HepG2 (cell line): Measurements from ENCODE around the gene ANKAR. TPM values are rescaled to one million over a fixed set of nuclear protein-coding genes. Genes with fewer than 3 reads are reported as not detected.

ENCODE experiments used
- ATAC-seq: fragments of 200-7000 bp; cut with Tn5 transposase; 3 replicates; pipeline ENCODE4 v1.9.1; 2020; ENCODE audit warnings: mild to moderate bottlenecking, moderate library complexity
- BruUV-seq: library from RNA; stranded (reverse); fragments of 400-500 nt; replicated peaks from 2 replicates; lab custom pipeline; 2021; lab: Mats Ljungman, UMichigan
- CTCF ChIA-PET: fragments of 300-600 bp; formaldehyde crosslinking; extraction: SDS; loops from one replicate; lab custom pipeline; 2021; ENCODE audit warnings: low total read pairs, inconsistent platforms, low intra/inter-chr PET ratio; lab: Yijun Ruan, JAX
- POLR2A ChIA-PET: fragments of 350-600 bp; sonication (Branson Sonifier 250); formaldehyde crosslinking; loops from one replicate; lab custom pipeline; 2020; ENCODE audit warnings: antibody characterized with exemption, inconsistent platforms; lab: Yijun Ruan, JAX
- DNase-seq: peaks from one replicate; pipeline ENCODE4 v3.0.0-alpha.2; 2015; ENCODE audit warnings: low spot score
- FAIRE-seq: peaks from 3 replicates; lab custom pipeline; 2011; peaks lifted over from hg19 to GRCh38; lab: Jason Lieb, UNC
- H2AFZ ChIP-seq: one replicate; pipeline ENCODE4 v1.6.1; 2011; ENCODE audit warnings: low read length, inconsistent platforms
- H3K27ac ChIP-seq: fragments of 300-600 bp; 3 replicates; pipeline ENCODE4 v1.8.0; 2011; ENCODE audit warnings: mixed run types, mild to moderate bottlenecking, mixed read lengths, low read length, inconsistent platforms; ENCODE audit not compliant: insufficient read depth; ENCODE audit errors: extremely low read length
- H3K27me3 ChIP-seq, 2 experiments: fragments of 200-600 bp in 1 of 2; 2 replicates in 1 of 2; 3 replicates in 1 of 2; pipeline versions ENCODE4 v1.6.0 to v1.8.0; 2011; ENCODE audit warnings: low read length in 2 of 2, mild to moderate bottlenecking in 2 of 2, moderate library complexity in 2 of 2, inconsistent platforms in 1 of 2; ENCODE audit not compliant: insufficient read depth in 2 of 2, control insufficient read depth in 1 of 2
- H3K36me3 ChIP-seq, 2 experiments: fragments of 200-600 bp in 1 of 2; replicated peaks in 1 of 2; 2 replicates in 1 of 2; 3 replicates in 1 of 2; pipeline versions ENCODE4 v1.5.1 to v1.8.0; 2011; ENCODE audit warnings: low read length in 2 of 2, inconsistent platforms in 1 of 2; ENCODE audit not compliant: insufficient read depth in 2 of 2, control insufficient read depth in 1 of 2
- H3K4me1 ChIP-seq: 2 replicates; pipeline ENCODE4 v1.5.1; 2012; ENCODE audit warnings: low read length, inconsistent platforms; ENCODE audit not compliant: insufficient read depth
- H3K4me2 ChIP-seq: 2 replicates; pipeline ENCODE4 v1.6.0; 2011; ENCODE audit warnings: low read depth, low read length, inconsistent platforms
- H3K4me3 ChIP-seq, 3 experiments: fragments of 200-600 bp in 1 of 3; sonication (generic), shearing (Covaris generic) in 1 of 3; replicated peaks in 1 of 3; 2 replicates each; pipeline ENCODE4 v1.5.1; 2011 to 2016; ENCODE audit warnings: low read length in 3 of 3, inconsistent platforms in 2 of 3, low read depth in 2 of 3, mild to moderate bottlenecking in 2 of 3, control low read depth in 1 of 3, mixed read lengths in 1 of 3; ENCODE audit not compliant: insufficient read depth in 1 of 3
- H3K79me2 ChIP-seq: one replicate; pipeline ENCODE4 v1.6.1; 2011; ENCODE audit warnings: low read length, inconsistent platforms; ENCODE audit not compliant: insufficient read depth
- H3K9ac ChIP-seq: 2 replicates; pipeline ENCODE4 v1.6.0; 2011; ENCODE audit warnings: mild to moderate bottlenecking, low read depth, low read length, inconsistent platforms; ENCODE audit not compliant: insufficient read depth
- H3K9me3 ChIP-seq: 2 replicates; pipeline ENCODE4 v1.5.1; 2012; ENCODE audit warnings: mild to moderate bottlenecking, low read length
- H4K20me1 ChIP-seq: 2 replicates; pipeline ENCODE4 v1.6.0; 2011; ENCODE audit warnings: inconsistent platforms, mild to moderate bottlenecking, low read length, moderate library complexity; ENCODE audit not compliant: insufficient read depth
- ARID2 ChIP-seq: sonication (generic); formaldehyde crosslinking; IDR thresholded peaks from 2 replicates; pipeline ENCODE4 v1.8.1; 2022; ENCODE audit warnings: mild to moderate bottlenecking, missing genetic modification reagents, borderline replicate concordance
- CEBPB ChIP-seq: IDR thresholded peaks from 2 replicates; pipeline ENCODE4 v1.6.1; 2011; ENCODE audit warnings: low read depth, low read length, improper control_type of control experiment, borderline replicate concordance
- FOXO1 ChIP-seq: sonication (generic); formaldehyde crosslinking; IDR thresholded peaks from 2 replicates; pipeline ENCODE4 v1.4.0; 2020; ENCODE audit warnings: missing genetic modification reagents
- MIER3 ChIP-seq: IDR thresholded peaks from 2 replicates; pipeline ENCODE4 v1.6.1; 2016; ENCODE audit warnings: missing compliant biosample characterization, borderline replicate concordance
- PAF1 ChIP-seq: IDR thresholded peaks from 2 replicates; pipeline ENCODE4 v1.6.1; 2016; ENCODE audit warnings: missing genetic modification reagents, missing compliant biosample characterization
- RBM39 ChIP-seq: fragments of 200-400 bp; formaldehyde crosslinking; IDR thresholded peaks from one replicate; pipeline ENCODE4 v1.6.1; 2018; ENCODE audit warnings: antibody characterized with exemption, mild to moderate bottlenecking, low read depth, low read length; ENCODE audit not compliant: poor library complexity, severe bottlenecking
- WGBS: methylation state at CpG from one replicate; pipeline ENCODE4 v1.1.6; 2017; ENCODE audit warnings: low lambda C conversion rate; 5-methylcytosine and 5-hydroxymethylcytosine counted together
- in situ Hi-C: cut with HindIII; loops from 2 replicates; pipeline ENCODE4 v1.10.0; 2017; ENCODE audit warnings: low pct_unique_long_range_greater_than_20kb; ENCODE audit not compliant: extremely low pct_ligation_motif_present
- intact Hi-C: fragments of 100-400 bp; cut with micrococcal nuclease; formaldehyde crosslinking; loops from one replicate; pipeline ENCODE4 v1.10.0; 2022; ENCODE audit not compliant: unreplicated experiment
- polyA plus RNA-seq, 8 experiments: library from polyadenylated mRNA; depleted of rRNA in 3 of 8; stranded (reverse) in 7 of 8; unstranded in 1 of 8; fragments of >200 nt; fragmentation: Illumina TruSeq in 4 of 8; extraction: Trizol in 4 of 8; gene quantifications; 2 replicates each; pipeline versions ENCODE4 v1.2.1 to v1.2.3, GENCODE V29; 2011 to 2016; ENCODE audit warnings: low read depth in 4 of 8, missing spikeins in 1 of 8, mixed read lengths in 1 of 8; ENCODE audit not compliant: insufficient read depth in 1 of 8
- total RNA-seq, 5 experiments: library from RNA; depleted of rRNA; stranded (reverse); fragments of >200 nt; fragmentation: Illumina TruSeq; extraction: Trizol; gene quantifications; 2 replicates each; pipeline ENCODE4 v1.2.3, GENCODE V29; 2016; ENCODE audit warnings: low read depth in 1 of 5
- TF ChIP-seq, protein P1 (sequence below): sonication (generic); formaldehyde crosslinking; IDR thresholded peaks from 2 replicates; pipeline ENCODE4 v1.4.0; 2020; ENCODE audit warnings: missing genetic modification reagents
- TF ChIP-seq, protein P2 (sequence below): sonication (generic); formaldehyde crosslinking; IDR thresholded peaks from 2 replicates; pipeline ENCODE4 v1.5.1; 2020; ENCODE audit warnings: missing genetic modification reagents, mild to moderate bottlenecking, borderline replicate concordance
- TF ChIP-seq, protein P3 (sequence below): sonication (generic); formaldehyde crosslinking; IDR thresholded peaks from 2 replicates; pipeline ENCODE4 v1.8.1; 2022; ENCODE audit warnings: low read depth, mild to moderate bottlenecking, missing genetic modification reagents
- TF ChIP-seq, protein P4 (sequence below): sonication (generic); formaldehyde crosslinking; IDR thresholded peaks from 2 replicates; pipeline ENCODE4 v1.8.1; 2023; ENCODE audit warnings: mild to moderate bottlenecking, missing genetic modification reagents
- TF ChIP-seq, protein P5 (sequence below): sonication (generic); formaldehyde crosslinking; IDR thresholded peaks from 2 replicates; pipeline ENCODE4 v1.4.0; 2020; ENCODE audit warnings: missing genetic modification reagents, mild to moderate bottlenecking, borderline replicate concordance
- TF ChIP-seq, protein P6 (sequence below): sonication (generic); formaldehyde crosslinking; IDR thresholded peaks from 2 replicates; pipeline ENCODE4 v1.5.0; 2020; ENCODE audit warnings: mild to moderate bottlenecking, low read depth, missing genetic modification reagents, borderline replicate concordance

The ANKAR gene
- total and polyA plus RNA-seq, 2 of the 13 experiments (the other 11 are each of a cell fraction or from before 2014, with no cell fraction given): 3.6 to 5.0 TPM

DNA sequence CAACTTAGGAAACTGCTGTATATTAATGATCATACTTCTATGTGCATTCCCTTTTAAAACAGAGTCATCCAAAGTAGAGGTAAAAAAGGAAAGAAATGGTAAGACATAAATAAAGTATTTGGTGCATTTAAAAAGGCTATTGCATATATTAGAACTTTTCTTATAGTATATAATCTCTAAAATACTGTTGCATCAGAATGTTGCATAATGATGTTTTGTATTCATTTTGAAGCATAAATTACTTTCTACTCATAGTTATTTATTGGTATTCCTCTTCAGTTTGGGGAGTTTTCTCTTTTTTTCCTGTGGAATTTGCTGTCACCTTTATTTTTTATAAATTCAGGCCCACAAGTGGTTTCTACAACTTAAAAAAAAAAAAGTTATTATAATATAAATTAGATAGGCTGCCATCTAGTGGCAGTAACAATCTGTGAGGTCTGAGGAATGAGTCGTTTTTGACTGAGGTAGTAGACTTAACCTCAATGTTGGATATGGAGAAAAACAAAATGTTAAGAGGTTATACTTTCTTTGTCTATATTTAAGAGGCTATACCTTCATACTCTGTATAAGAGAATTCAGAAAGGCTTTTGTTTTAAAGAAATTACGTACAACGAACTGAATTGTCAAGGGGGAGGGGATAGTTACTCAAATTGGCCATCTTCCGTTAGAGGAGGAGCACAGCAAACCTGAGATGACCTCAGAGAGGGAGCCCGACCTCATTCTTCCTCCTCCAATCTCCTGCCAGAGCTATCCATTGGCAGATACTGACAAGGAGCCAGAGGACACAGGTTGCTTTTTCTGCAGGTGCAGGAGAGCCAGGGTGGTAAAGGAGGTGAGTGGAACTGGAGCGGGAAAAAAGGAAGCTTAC lies 23.8 kb downstream of the ANKAR start:
- Histone ChIP-seq H3K4me3 (no peak overlapping the region), H3K27ac (no peak overlapping the region), H3K27me3 (no peaks in the 10 kb centered on the region), H3K4me2 (no peak overlapping the region), H3K4me1 (no peaks in the 10 kb centered on the region), H4K20me1 (no peaks in the 10 kb centered on the region), H3K9ac (no peak overlapping the region), H3K9me3 (no peaks in the 10 kb centered on the region), H2AFZ (no peak overlapping the region), H3K79me2 (no peaks in the 10 kb centered on the region), H3K36me3 (no peaks in the 10 kb centered on the region; a peak in 1 of 5 replicates)
- POLR2A ChIA-PET: no interaction called here
- CTCF ChIA-PET: interaction anchor here (1.8 to 3.2 kb wide), 2 partner anchors 24 to 37 kb away, joined by 17 to 64 read pairs; partner anchors contain the start of genes ANKAR and ASNSD1
- 67% methylated on average over 6 of the region's 6 CpGs for WGBS
- no TSS peak for BruUV-seq
- in situ Hi-C loops (no loop called here), intact Hi-C loops (loop anchor here (1.0 to 5.0 kb wide), 4 partner anchors 24 to 232 kb away; partner anchors contain the start of genes ANKAR, ASNSD1 and OSGEPL1)
- FAIRE-seq (no peak), ATAC-seq (peak; percentile 61; the same call in 2 of the 3 replicates), DNase-seq (peak; percentile 67)
- TF ChIP-seq, protein P1, sequence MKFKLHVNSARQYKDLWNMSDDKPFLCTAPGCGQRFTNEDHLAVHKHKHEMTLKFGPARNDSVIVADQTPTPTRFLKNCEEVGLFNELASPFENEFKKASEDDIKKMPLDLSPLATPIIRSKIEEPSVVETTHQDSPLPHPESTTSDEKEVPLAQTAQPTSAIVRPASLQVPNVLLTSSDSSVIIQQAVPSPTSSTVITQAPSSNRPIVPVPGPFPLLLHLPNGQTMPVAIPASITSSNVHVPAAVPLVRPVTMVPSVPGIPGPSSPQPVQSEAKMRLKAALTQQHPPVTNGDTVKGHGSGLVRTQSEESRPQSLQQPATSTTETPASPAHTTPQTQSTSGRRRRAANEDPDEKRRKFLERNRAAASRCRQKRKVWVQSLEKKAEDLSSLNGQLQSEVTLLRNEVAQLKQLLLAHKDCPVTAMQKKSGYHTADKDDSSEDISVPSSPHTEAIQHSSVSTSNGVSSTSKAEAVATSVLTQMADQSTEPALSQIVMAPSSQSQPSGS: no peak
- TF ChIP-seq, protein P2, sequence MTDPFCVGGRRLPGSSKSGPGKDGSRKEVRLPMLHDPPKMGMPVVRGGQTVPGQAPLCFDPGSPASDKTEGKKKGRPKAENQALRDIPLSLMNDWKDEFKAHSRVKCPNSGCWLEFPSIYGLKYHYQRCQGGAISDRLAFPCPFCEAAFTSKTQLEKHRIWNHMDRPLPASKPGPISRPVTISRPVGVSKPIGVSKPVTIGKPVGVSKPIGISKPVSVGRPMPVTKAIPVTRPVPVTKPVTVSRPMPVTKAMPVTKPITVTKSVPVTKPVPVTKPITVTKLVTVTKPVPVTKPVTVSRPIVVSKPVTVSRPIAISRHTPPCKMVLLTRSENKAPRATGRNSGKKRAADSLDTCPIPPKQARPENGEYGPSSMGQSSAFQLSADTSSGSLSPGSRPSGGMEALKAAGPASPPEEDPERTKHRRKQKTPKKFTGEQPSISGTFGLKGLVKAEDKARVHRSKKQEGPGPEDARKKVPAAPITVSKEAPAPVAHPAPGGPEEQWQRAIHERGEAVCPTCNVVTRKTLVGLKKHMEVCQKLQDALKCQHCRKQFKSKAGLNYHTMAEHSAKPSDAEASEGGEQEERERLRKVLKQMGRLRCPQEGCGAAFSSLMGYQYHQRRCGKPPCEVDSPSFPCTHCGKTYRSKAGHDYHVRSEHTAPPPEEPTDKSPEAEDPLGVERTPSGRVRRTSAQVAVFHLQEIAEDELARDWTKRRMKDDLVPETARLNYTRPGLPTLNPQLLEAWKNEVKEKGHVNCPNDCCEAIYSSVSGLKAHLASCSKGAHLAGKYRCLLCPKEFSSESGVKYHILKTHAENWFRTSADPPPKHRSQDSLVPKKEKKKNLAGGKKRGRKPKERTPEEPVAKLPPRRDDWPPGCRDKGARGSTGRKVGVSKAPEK (CRISPR knock-in tag): no peak
- TF ChIP-seq, protein P3, sequence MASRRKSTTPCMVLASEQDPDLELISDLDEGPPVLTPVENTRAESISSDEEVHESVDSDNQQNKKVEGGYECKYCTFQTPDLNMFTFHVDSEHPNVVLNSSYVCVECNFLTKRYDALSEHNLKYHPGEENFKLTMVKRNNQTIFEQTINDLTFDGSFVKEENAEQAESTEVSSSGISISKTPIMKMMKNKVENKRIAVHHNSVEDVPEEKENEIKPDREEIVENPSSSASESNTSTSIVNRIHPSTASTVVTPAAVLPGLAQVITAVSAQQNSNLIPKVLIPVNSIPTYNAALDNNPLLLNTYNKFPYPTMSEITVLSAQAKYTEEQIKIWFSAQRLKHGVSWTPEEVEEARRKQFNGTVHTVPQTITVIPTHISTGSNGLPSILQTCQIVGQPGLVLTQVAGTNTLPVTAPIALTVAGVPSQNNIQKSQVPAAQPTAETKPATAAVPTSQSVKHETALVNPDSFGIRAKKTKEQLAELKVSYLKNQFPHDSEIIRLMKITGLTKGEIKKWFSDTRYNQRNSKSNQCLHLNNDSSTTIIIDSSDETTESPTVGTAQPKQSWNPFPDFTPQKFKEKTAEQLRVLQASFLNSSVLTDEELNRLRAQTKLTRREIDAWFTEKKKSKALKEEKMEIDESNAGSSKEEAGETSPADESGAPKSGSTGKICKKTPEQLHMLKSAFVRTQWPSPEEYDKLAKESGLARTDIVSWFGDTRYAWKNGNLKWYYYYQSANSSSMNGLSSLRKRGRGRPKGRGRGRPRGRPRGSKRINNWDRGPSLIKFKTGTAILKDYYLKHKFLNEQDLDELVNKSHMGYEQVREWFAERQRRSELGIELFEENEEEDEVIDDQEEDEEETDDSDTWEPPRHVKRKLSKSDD (CRISPR knock-in tag): no peak
- TF ChIP-seq, protein P4, sequence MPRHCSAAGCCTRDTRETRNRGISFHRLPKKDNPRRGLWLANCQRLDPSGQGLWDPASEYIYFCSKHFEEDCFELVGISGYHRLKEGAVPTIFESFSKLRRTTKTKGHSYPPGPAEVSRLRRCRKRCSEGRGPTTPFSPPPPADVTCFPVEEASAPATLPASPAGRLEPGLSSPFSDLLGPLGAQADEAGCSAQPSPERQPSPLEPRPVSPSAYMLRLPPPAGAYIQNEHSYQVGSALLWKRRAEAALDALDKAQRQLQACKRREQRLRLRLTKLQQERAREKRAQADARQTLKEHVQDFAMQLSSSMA: no peak
- TF ChIP-seq ARID2 (no peak), CEBPB (peak; percentile 61), FOXO1 (no peak), MIER3 (CRISPR knock-in tag) (no peak), RBM39 (no peak), PAF1 (CRISPR knock-in tag) (no peak)
- TF ChIP-seq, protein P5, sequence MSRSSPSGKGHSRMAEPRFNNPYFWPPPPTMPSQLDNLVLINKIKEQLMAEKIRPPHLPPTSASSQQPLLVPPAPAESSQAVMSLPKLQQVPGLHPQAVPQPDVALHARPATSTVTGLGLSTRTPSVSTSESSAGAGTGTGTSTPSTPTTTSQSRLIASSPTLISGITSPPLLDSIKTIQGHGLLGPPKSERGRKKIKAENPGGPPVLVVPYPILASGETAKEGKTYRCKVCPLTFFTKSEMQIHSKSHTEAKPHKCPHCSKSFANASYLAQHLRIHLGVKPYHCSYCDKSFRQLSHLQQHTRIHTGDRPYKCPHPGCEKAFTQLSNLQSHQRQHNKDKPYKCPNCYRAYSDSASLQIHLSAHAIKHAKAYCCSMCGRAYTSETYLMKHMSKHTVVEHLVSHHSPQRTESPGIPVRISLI: peak; percentile 60; the same call in 1 of the 2 replicates
- TF ChIP-seq, protein P6, sequence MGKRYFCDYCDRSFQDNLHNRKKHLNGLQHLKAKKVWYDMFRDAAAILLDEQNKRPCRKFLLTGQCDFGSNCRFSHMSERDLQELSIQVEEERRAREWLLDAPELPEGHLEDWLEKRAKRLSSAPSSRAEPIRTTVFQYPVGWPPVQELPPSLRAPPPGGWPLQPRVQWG (CRISPR knock-in tag): no peak
